Natural killer cell (primary cell): Measurements from ENCODE around the gene MRPL10. TPM values are rescaled to one million over a fixed set of nuclear protein-coding genes. Genes with fewer than 3 reads are reported as not detected.

Experiments
- ATAC-seq, 3 donors: fragments of 150-1000 bp in 2 of 3; fragments of 200-7000 bp in 1 of 3; cut with Tn5 transposase; 1 replicate in 1 of 3; 2 replicates in 2 of 3; pipeline ENCODE4 v1.10.0; 2021; ENCODE audit warnings: mild to moderate bottlenecking in 2 of 3, moderate library complexity in 2 of 3
- DNase-seq, 2 donors: peaks; one replicate each; pipeline versions ENCODE4 v3.0.0 to v3.0.0-alpha.2; 2013 to 2021; ENCODE audit warnings: mixed read lengths in 1 of 2
- H3K27ac ChIP-seq: one replicate; pipeline ENCODE4 v1.5.1; 2013; ENCODE audit warnings: mild to moderate bottlenecking, low read length
- H3K27me3 ChIP-seq: one replicate; pipeline ENCODE4 v1.6.1; 2013; ENCODE audit warnings: low read length; ENCODE audit not compliant: control insufficient read depth, insufficient read depth
- H3K36me3 ChIP-seq: one replicate; pipeline ENCODE4 v1.6.1; 2013; ENCODE audit warnings: low read length; ENCODE audit not compliant: control insufficient read depth, insufficient read depth
- H3K4me1 ChIP-seq: one replicate; pipeline ENCODE4 v1.6.1; 2013; ENCODE audit warnings: low read length; ENCODE audit not compliant: control insufficient read depth, insufficient read depth
- H3K4me3 ChIP-seq: one replicate; pipeline ENCODE4 v1.5.1; 2013; ENCODE audit warnings: low read length
- H3K9me3 ChIP-seq: one replicate; pipeline ENCODE4 v1.6.1; 2013; ENCODE audit warnings: low read length; ENCODE audit not compliant: control insufficient read depth, insufficient read depth
- H3K27ac Mint-ChIP-seq, 2 donors: one replicate each; pipeline ENCODE4 v1.8.0; 2022; ENCODE audit warnings: mild to moderate bottlenecking in 2 of 2, mixed read lengths in 2 of 2, moderate library complexity in 1 of 2
- H3K27me3 Mint-ChIP-seq, 2 donors: one replicate each; pipeline ENCODE4 v1.8.0; 2022; ENCODE audit warnings: low read depth in 2 of 2, mixed read lengths in 2 of 2
- H3K36me3 Mint-ChIP-seq: one replicate; pipeline ENCODE4 v1.8.0; 2022; ENCODE audit warnings: mixed read lengths
- H3K4me1 Mint-ChIP-seq, 2 donors: one replicate each; pipeline ENCODE4 v1.8.0; 2022; ENCODE audit warnings: mixed read lengths in 2 of 2
- H3K4me3 Mint-ChIP-seq: one replicate; pipeline ENCODE4 v1.8.0; 2022; ENCODE audit warnings: mild to moderate bottlenecking, moderate library complexity, mixed read lengths
- H3K9me3 Mint-ChIP-seq, 2 donors: one replicate each; pipeline ENCODE4 v1.8.0; 2022; ENCODE audit warnings: mixed read lengths in 2 of 2
- CTCF ChIP-seq: fragments of 200-600 bp; IDR thresholded peaks from one replicate; pipeline ENCODE4 v1.8.0; 2022; ENCODE audit warnings: antibody characterized with exemption
- WGBS: methylation state at CpG from one replicate; pipeline ENCODE4 v1.1.7; 2013; ENCODE audit warnings: missing lambda C conversion rate; ENCODE audit not compliant: insufficient coverage; 5-methylcytosine and 5-hydroxymethylcytosine counted together
- intact Hi-C: fragments of 100-400 bp; cut with micrococcal nuclease; formaldehyde crosslinking; loops from one replicate; pipeline ENCODE4 v1.14.2; 2022
- total RNA-seq, 4 donors: library from RNA; stranded (reverse); fragments of 120-200 nt in 1 of 4; gene quantifications; one replicate each; pipeline versions ENCODE4 v1.2.3 to v1.2.4, GENCODE V29; 2013 to 2022

MRPL10 gene
- total RNA-seq, 3 donors from 2014 or later (not counting 1 experiment from before 2014, with no cell fraction given): 106 to 232 (median 144) TPM

GRCh38 chr17:47845716-47846075 is 14.4 kb upstream of the MRPL10 start:
- Mint-ChIP-seq H3K9me3 (no peaks in the 10 kb centered on the region), H3K4me1 (peaks cover 10 to 26% of the 10 kb centered on the region in 2 donors), H3K27me3 (peaks cover 23 to 54% of the 10 kb centered on the region in 2 donors), H3K36me3 (no peaks in the 10 kb centered on the region), H3K27ac (no peak overlapping the region), H3K4me3 (no peak overlapping the region)
- no peaks in the 10 kb centered on the region for H3K9me3 ChIP-seq
- no peak for DNase-seq
- peaks cover 37% of the 10 kb centered on the region for H3K27me3 ChIP-seq
- ATAC-seq: no peak
- 100% methylated on average over 1 of the region's 3 CpGs for WGBS
- intact Hi-C loops: no loop called here
- TF ChIP-seq CTCF: no peak
- H3K27ac ChIP-seq: no peak overlapping the region
- H3K4me3 ChIP-seq: no peak overlapping the region
- peaks cover 15% of the 10 kb centered on the region for H3K4me1 ChIP-seq
- no peaks in the 10 kb centered on the region for H3K36me3 ChIP-seq

- 65% methylated on average over 2 of the region's 4 CpGs for WGBS
- H3K4me3 ChIP-seq: no peak overlapping the region
- no peak overlapping the region for H3K27ac ChIP-seq
- Mint-ChIP-seq H3K27ac (no peak overlapping the region), H3K4me3 (no peak overlapping the region), H3K4me1 (peaks cover 13 to 26% of the 10 kb centered on the region in 2 donors), H3K36me3 (no peaks in the 10 kb centered on the region), H3K9me3 (no peaks in the 10 kb centered on the region), H3K27me3 (peaks cover 23 to 48% of the 10 kb centered on the region in 2 donors)
- intact Hi-C loops: no loop called here
- H3K27me3 ChIP-seq: peaks cover 31% of the 10 kb centered on the region
- H3K36me3 ChIP-seq: no peaks in the 10 kb centered on the region
- H3K4me1 ChIP-seq: peaks cover 15% of the 10 kb centered on the region
- no peak for ATAC-seq
- TF ChIP-seq CTCF: no peak
- no peaks in the 10 kb centered on the region for H3K9me3 ChIP-seq
- DNase-seq: peak in 1 of 2 donors; percentile 15
Measured at GRCh38 chr17:47844814-47845715, 13.7 kb upstream of the MRPL10 start.

- 78% methylated on average over 5 of the region's 5 CpGs for WGBS
- intact Hi-C loops: no loop called here
- Histone ChIP-seq H3K27ac (no peak overlapping the region), H3K4me3 (no peak overlapping the region), H3K36me3 (no peaks in the 10 kb centered on the region), H3K4me1 (peaks cover 18% of the 10 kb centered on the region), H3K9me3 (no peaks in the 10 kb centered on the region), H3K27me3 (peaks cover 23% of the 10 kb centered on the region)
- peaks cover 15 to 30% of the 10 kb centered on the region in 2 donors for H3K4me1 Mint-ChIP-seq
- no peak for TF ChIP-seq CTCF
- ATAC-seq: no peak
- H3K36me3 Mint-ChIP-seq: no peaks in the 10 kb centered on the region
- no peak overlapping the region for H3K27ac Mint-ChIP-seq
- DNase-seq: no peak
- peaks cover 16 to 39% of the 10 kb centered on the region in 2 donors for H3K27me3 Mint-ChIP-seq
- no peaks in the 10 kb centered on the region for H3K9me3 Mint-ChIP-seq
- no peak overlapping the region for H3K4me3 Mint-ChIP-seq
Measured at GRCh38 chr17:47844227-47844626, 12.9 kb upstream of the MRPL10 start.
